B cell (primary cell): ENCODE measurements around the gene ZFYVE9.

ENCODE experiments used
- CTCF ChIP-seq: fragments of 200-600 bp; IDR thresholded peaks from one replicate; pipeline ENCODE4 v1.8.0; 2022; ENCODE audit warnings: antibody characterized with exemption, mild to moderate bottlenecking
- EZH2 ChIP-seq: IDR thresholded peaks from 2 replicates; pipeline ENCODE4 v1.6.1; 2012; ENCODE audit warnings: borderline replicate concordance, low read depth, mild to moderate bottlenecking, moderate library complexity, low read length; ENCODE audit not compliant: insufficient read depth, poor library complexity, severe bottlenecking

GRCh38 chr1:52359676-52360594 is 218.0 kb downstream of the ZFYVE9 start:
- TF ChIP-seq CTCF (no peak), EZH2 (no peak)
